K562 (cell line): ENCODE data around the gene EOLA1. TPM values are rescaled to one million over a fixed set of nuclear protein-coding genes. Genes with fewer than 3 reads are reported as not detected.

Source experiments
- ATAC-seq: fragments of 200-7000 bp; cut with Tn5 transposase; 3 replicates; pipeline ENCODE4 v1.9.1; 2020; ENCODE audit warnings: moderate library complexity
- BruUV-seq: library from RNA; stranded (reverse); fragments of 400-500 nt; replicated peaks from 2 replicates; lab custom pipeline; 2021; lab: Mats Ljungman, UMichigan
- CTCF ChIA-PET: fragments of 300-600 bp; formaldehyde crosslinking; extraction: SDS; loops from one replicate; lab custom pipeline; 2021; ENCODE audit warnings: low intra/inter-chr PET ratio; lab: Yijun Ruan, JAX
- POLR2A ChIA-PET: fragments of 300-600, 350-650 bp; sonication (Branson Sonifier 250); formaldehyde crosslinking; extraction: SDS; loops from one replicate; lab custom pipeline; 2021; ENCODE audit warnings: antibody characterized with exemption, inconsistent platforms; lab: Yijun Ruan, JAX
- DNase-seq, 4 experiments: peaks; one replicate each; pipeline versions ENCODE4 v3.0.0 to v3.0.0-alpha.2; 2011 to 2018; ENCODE audit warnings: low spot score in 3 of 4, mixed read lengths in 3 of 4; ENCODE audit errors: extremely low read depth in 1 of 4
- FAIRE-seq: peaks from 2 replicates; lab custom pipeline; 2011; peaks lifted over from hg19 to GRCh38; lab: Jason Lieb, UNC
- H2AFZ ChIP-seq: 2 replicates; pipeline ENCODE4 v1.6.0; 2011; ENCODE audit warnings: low read depth, low read length, control low read depth, inconsistent platforms
- H3K27ac ChIP-seq: fragments of 200-600 bp; 3 replicates; pipeline ENCODE4 v1.8.0; 2011; ENCODE audit warnings: low read depth, mild to moderate bottlenecking, control low read depth, inconsistent platforms, low read length, moderate library complexity, mixed read lengths; ENCODE audit errors: extremely low read depth
- H3K27me3 ChIP-seq, 2 experiments: fragments of 300-600 bp in 1 of 2; 2 replicates in 1 of 2; 3 replicates in 1 of 2; pipeline versions ENCODE4 v1.6.0 to v1.8.0; 2011; ENCODE audit warnings: inconsistent platforms in 2 of 2, low read length in 2 of 2, mild to moderate bottlenecking in 1 of 2, mixed read lengths in 1 of 2, moderate library complexity in 1 of 2; ENCODE audit not compliant: control insufficient read depth in 2 of 2, insufficient read depth in 2 of 2
- H3K36me3 ChIP-seq: fragments of 300-600 bp; 3 replicates; pipeline ENCODE4 v1.8.0; 2011; ENCODE audit warnings: mild to moderate bottlenecking, low read length, inconsistent platforms; ENCODE audit not compliant: control insufficient read depth, insufficient read depth
- H3K4me1 ChIP-seq, 2 experiments: fragments of 200-600 bp in 1 of 2; replicated peaks in 1 of 2; 2 replicates in 1 of 2; 3 replicates in 1 of 2; pipeline versions ENCODE4 v1.5.1 to v1.8.0; 2011; ENCODE audit warnings: inconsistent platforms in 2 of 2, low read length in 2 of 2, mild to moderate bottlenecking in 1 of 2, mixed read lengths in 1 of 2, moderate library complexity in 1 of 2; ENCODE audit not compliant: control insufficient read depth in 2 of 2, insufficient read depth in 2 of 2
- H3K4me2 ChIP-seq: 2 replicates; pipeline ENCODE4 v1.6.1; 2011; ENCODE audit warnings: low read length, control low read depth, inconsistent platforms, mixed read lengths; ENCODE audit not compliant: insufficient read depth
- H3K4me3 ChIP-seq: fragments of 200-600 bp; sonication (generic), shearing (Covaris generic); 2 replicates; pipeline ENCODE4 v1.5.1; 2016; ENCODE audit warnings: control low read depth, inconsistent platforms
- H3K79me2 ChIP-seq: fragments of 200-600 bp; 3 replicates; pipeline ENCODE4 v1.8.0; 2011; ENCODE audit warnings: low read length, inconsistent platforms; ENCODE audit not compliant: control insufficient read depth, insufficient read depth
- H3K9ac ChIP-seq, 2 experiments: 2 replicates each; pipeline versions ENCODE4 v1.6.0 to v1.6.1; 2011; ENCODE audit warnings: low read depth in 2 of 2, low read length in 2 of 2, control low read depth in 1 of 2, inconsistent platforms in 1 of 2, mild to moderate bottlenecking in 1 of 2, mixed read lengths in 1 of 2; ENCODE audit not compliant: insufficient read depth in 1 of 2
- H3K9me1 ChIP-seq: one replicate; pipeline ENCODE4 v1.6.0; 2011; ENCODE audit warnings: inconsistent platforms, mild to moderate bottlenecking, low read length, moderate library complexity; ENCODE audit not compliant: control insufficient read depth, insufficient read depth
- H3K9me3 ChIP-seq: replicated peaks from 2 replicates; pipeline ENCODE4 v1.5.1; 2011; ENCODE audit warnings: low read depth, low read length, inconsistent platforms; ENCODE audit not compliant: control insufficient read depth, insufficient read depth
- H4K20me1 ChIP-seq: replicated peaks from 2 replicates; pipeline ENCODE4 v1.6.1; 2011; ENCODE audit warnings: low read length, inconsistent platforms, mixed read lengths; ENCODE audit not compliant: control insufficient read depth, insufficient read depth
- E4F1 ChIP-seq: fragments of 250-450 bp; sonication (Bioruptor Pico); IDR thresholded peaks from 2 replicates; pipeline ENCODE4 v1.5.0; 2021; ENCODE audit warnings: mild to moderate bottlenecking, borderline replicate concordance
- HDGF ChIP-seq: fragments of 450-650 bp; IDR thresholded peaks from 2 replicates; pipeline ENCODE4 v1.6.1; 2016
- MAFG ChIP-seq: fragments of 450-650 bp; conservative IDR thresholded peaks from 2 replicates; pipeline ENCODE4 v1.6.1; 2016; ENCODE audit warnings: missing genetic modification characterization, missing compliant biosample characterization
- MTF1 ChIP-seq: fragments of 250-450 bp; sonication (Bioruptor Pico); IDR thresholded peaks from 2 replicates; pipeline ENCODE4 v1.9.0; 2021; ENCODE audit warnings: moderate library complexity, mild to moderate bottlenecking, inconsistent platforms, borderline replicate concordance
- NFE2 ChIP-seq: IDR thresholded peaks from 2 replicates; pipeline ENCODE4 v1.6.1; 2014; ENCODE audit warnings: antibody characterized with exemption, low read depth
- NKRF ChIP-seq: fragments of 450-650 bp; IDR thresholded peaks from 2 replicates; pipeline ENCODE4 v1.6.1; 2016; ENCODE audit warnings: borderline replicate concordance
- PHF20 ChIP-seq: fragments of 450-650 bp; IDR thresholded peaks from 2 replicates; pipeline ENCODE4 v1.6.1; 2018; ENCODE audit not compliant: partially characterized antibody
- ZNF175 ChIP-seq: fragments of 200-800 bp; sonication (Bioruptor generic); IDR thresholded peaks from 2 replicates; pipeline ENCODE4 v1.6.1; 2016; ENCODE audit warnings: low read depth, mild to moderate bottlenecking, missing genetic modification characterization, missing compliant biosample characterization
- ZNF217 ChIP-seq: sonication (generic); formaldehyde crosslinking; IDR thresholded peaks from 2 replicates; pipeline ENCODE4 v1.8.0; 2022; ENCODE audit warnings: mild to moderate bottlenecking, missing genetic modification reagents
- ZNF408 ChIP-seq: fragments of 250-450 bp; sonication (Bioruptor Pico); IDR thresholded peaks from 2 replicates; pipeline ENCODE4 v1.4.0; 2020; ENCODE audit warnings: low read depth, mild to moderate bottlenecking, moderate library complexity
- ZNF695 ChIP-seq: fragments of 450-650 bp; formaldehyde crosslinking; IDR thresholded peaks from 2 replicates; pipeline ENCODE4 v1.4.0; 2020; ENCODE audit warnings: mild to moderate bottlenecking, moderate library complexity
- ZNF780A ChIP-seq: fragments of 250-450 bp; sonication (Bioruptor Pico); IDR thresholded peaks from 2 replicates; pipeline ENCODE4 v1.5.0; 2021; ENCODE audit warnings: mild to moderate bottlenecking
- WGBS: fragments of 100-300 bp; shearing (Covaris generic); methylation state at CpG from one replicate; pipeline ENCODE4 v1.1.6; 2016; ENCODE audit warnings: low coverage, mixed read lengths; ENCODE audit not compliant: insufficient coverage; ENCODE audit errors: missing lambda C conversion rate; 5-methylcytosine and 5-hydroxymethylcytosine counted together
- in situ Hi-C: fragments of 300-500 bp; cut with MboI; formaldehyde crosslinking; loops from 4 replicates; pipeline ENCODE4 v1.15.0; 2018; ENCODE audit warnings: inconsistent platforms, mixed read lengths
- intact Hi-C: fragments of 100-400 bp; cut with micrococcal nuclease; formaldehyde crosslinking; loops from 2 replicates; pipeline ENCODE4 v1.14.2; 2022
- polyA plus RNA-seq, 8 experiments: library from polyadenylated mRNA; depleted of rRNA in 4 of 8; stranded (reverse) in 5 of 8; unstranded in 3 of 8; fragments of >200 nt; fragmentation: Nextera tagmentation in 2 of 8; fragmentation: Illumina TruSeq in 1 of 8; extraction: Ambion mirVana in 2 of 8; extraction: Trizol in 1 of 8; gene quantifications; 2 replicates each; pipeline versions ENCODE4 v1.2.1 to v1.2.3, GENCODE V29; 2011 to 2014; ENCODE audit warnings: inconsistent platforms in 1 of 8, missing spikeins in 1 of 8
- total RNA-seq, 7 experiments: library from RNA; depleted of rRNA in 6 of 7; stranded (reverse); fragments of >200 nt in 6 of 7; fragmentation: Illumina TruSeq in 2 of 7; extraction: Trizol in 2 of 7; gene quantifications; 2 replicates each; pipeline versions ENCODE4 v1.2.1 to v1.2.3, GENCODE V29; 2011 to 2021; ENCODE audit warnings: low replicate concordance in 1 of 7

Gene EOLA1
- total and polyA plus RNA-seq, 9 of the 15 experiments (the other 6 are each of a cell fraction or from before 2014, with no cell fraction given): 6.3 to 32.9 (median 18.2) TPM

GRCh38 chrX:149568701-149569296, 28.0 kb downstream of the EOLA1 start:
- BruUV-seq: no TSS peak
- Histone ChIP-seq H3K9ac (no peak overlapping the region), H3K4me3 (no peak overlapping the region), H3K9me1 (no peaks in the 10 kb centered on the region), H3K4me1 (peaks cover 0 to 3% of the 10 kb centered on the region in 2 experiments; a peak in 2 of 5 replicates), H3K79me2 (no peaks in the 10 kb centered on the region), H3K27me3 (0 out of 5 replicates have a peak, but pooled peaks cover 0 to 4% of the 10 kb centered on the region in 2 experiments), H2AFZ (no peak overlapping the region), H3K9me3 (no peaks in the 10 kb centered on the region), H3K36me3 (no peaks in the 10 kb centered on the region), H3K4me2 (no peak overlapping the region), H3K27ac (no peak overlapping the region), H4K20me1 (no peaks in the 10 kb centered on the region)
- 14% methylated on average over 4 of the region's 5 CpGs for WGBS
- POLR2A ChIA-PET: no interaction called here
- no peak for ATAC-seq
- CTCF ChIA-PET: no interaction called here
- in situ Hi-C loops: no loop called here
- TF ChIP-seq HDGF: no peak
- no peak for TF ChIP-seq NFE2
- no peak for TF ChIP-seq PHF20
- TF ChIP-seq ZNF695 (CRISPR knock-in tag): no peak
- intact Hi-C loops: no loop called here
- no peak for DNase-seq
- no peak for FAIRE-seq

DNA sequence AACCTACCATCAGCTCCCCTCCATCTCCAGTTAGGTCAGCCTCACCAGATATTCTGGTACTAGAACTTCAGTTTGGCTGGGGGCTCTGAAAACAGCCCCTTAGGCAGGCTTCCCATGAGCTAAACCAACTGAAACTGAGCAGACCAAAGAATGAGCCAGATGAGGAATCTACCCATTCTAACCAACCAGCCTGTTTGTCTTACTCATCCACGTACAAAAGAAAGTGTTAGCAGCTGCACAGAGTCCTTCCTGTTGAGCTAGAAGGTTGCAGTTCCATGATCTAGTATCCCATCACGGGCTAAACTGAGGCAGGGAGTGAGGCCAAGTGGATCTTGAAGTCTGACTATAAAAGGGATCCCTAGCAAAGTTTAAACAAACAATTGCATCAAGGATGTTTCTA, 29.0 kb downstream of the EOLA1 start:
- no peak for FAIRE-seq
- no peaks in the 10 kb centered on the region for H3K36me3 ChIP-seq
- no peaks in the 10 kb centered on the region for H3K9me1 ChIP-seq
- H3K4me1 ChIP-seq: peaks cover 0 to 3% of the 10 kb centered on the region in 2 experiments; a peak in 2 of 5 replicates
- H3K4me2 ChIP-seq: no peak overlapping the region
- H3K9me3 ChIP-seq: no peaks in the 10 kb centered on the region
- BruUV-seq: no TSS peak
- CTCF ChIA-PET: no interaction called here
- H3K9ac ChIP-seq: no peak overlapping the region
- no peaks in the 10 kb centered on the region for H3K79me2 ChIP-seq
- no peak overlapping the region for H3K4me3 ChIP-seq
- intact Hi-C loops: no loop called here
- in situ Hi-C loops: loop anchor here (10.0 kb wide), 1 partner anchor 55 kb away; no protein-coding TSS in a partner anchor
- ATAC-seq: no peak
- no peak overlapping the region for H3K27ac ChIP-seq
- H4K20me1 ChIP-seq: no peaks in the 10 kb centered on the region
- WGBS: 0% methylated on average over 2 of the region's 2 CpGs
- POLR2A ChIA-PET: no interaction called here
- H3K27me3 ChIP-seq: 0 out of 5 replicates have a peak, but pooled peaks cover 0 to 4% of the 10 kb centered on the region in 2 experiments
- H2AFZ ChIP-seq: no peak overlapping the region
- DNase-seq: no peak
- TF ChIP-seq ZNF408 (CRISPR knock-in tag) (no peak), NKRF (no peak), MAFG (tag) (no peak), ZNF217 (CRISPR knock-in tag) (no peak), ZNF175 (CRISPR knock-in tag) (no peak), E4F1 (CRISPR knock-in tag) (no peak), ZNF780A (CRISPR knock-in tag) (no peak), MTF1 (CRISPR knock-in tag) (no peak)
